Measurements from ENCODE around the gene GALNT18.

Gene GALNT18

GRCh38 chr11:11292839-11293238 lies 329.0 kb downstream of the GALNT18 start:
- DNase-seq = no peak

- no peak for DNase-seq
Measured at GRCh38 chr11:11291041-11292015, 330.5 kb downstream of the GALNT18 start.

- no peak for DNase-seq
Measured at GRCh38 chr11:11290354-11290753, 331.5 kb downstream of the GALNT18 start.

- DNase-seq = no peak
Measured at GRCh38 chr11:11289669-11290068, 332.1 kb downstream of the GALNT18 start.

- DNase-seq = no peak
Measured at GRCh38 chr11:11288972-11289616, 332.7 kb downstream of the GALNT18 start.

GRCh38 chr11:11284481-11284880 lies 337.3 kb downstream of the GALNT18 start:
- no peak for DNase-seq

GRCh38 chr11:11281626-11282025 lies 340.2 kb downstream of the GALNT18 start:
- DNase-seq = no peak

GRCh38 chr11:11280826-11281225 lies 341.0 kb downstream of the GALNT18 start:
- no peak for DNase-seq

GRCh38 chr11:11279956-11280689 lies 341.7 kb downstream of the GALNT18 start:
- DNase-seq = no peak

GRCh38 chr11:11272254-11272653 lies 349.6 kb downstream of the GALNT18 start:
- DNase-seq = no peak

- DNase-seq = no peak
Measured at GRCh38 chr11:11270236-11270775, 351.5 kb downstream of the GALNT18 start.

GRCh38 chr11:11268706-11269105 lies 353.1 kb downstream of the GALNT18 start:
- no peak for DNase-seq

- DNase-seq = no peak
Measured at GRCh38 chr11:11268119-11268518, 353.7 kb downstream of the GALNT18 start.

GRCh38 chr11:11267312-11267711 lies 354.5 kb downstream of the GALNT18 start:
- DNase-seq = no peak

GRCh38 chr11:11265994-11266606 lies 355.7 kb downstream of the GALNT18 start:
- no peak for DNase-seq

- no peak for DNase-seq
Measured at GRCh38 chr11:11265320-11265719, 356.5 kb downstream of the GALNT18 start.

- DNase-seq = no peak
Measured at GRCh38 chr11:11263238-11264005, 358.4 kb downstream of the GALNT18 start.

- DNase-seq = no peak
Measured at GRCh38 chr11:11262171-11262920, 359.5 kb downstream of the GALNT18 start.

GRCh38 chr11:11261629-11262028 lies 360.2 kb downstream of the GALNT18 start:
- DNase-seq = no peak

- no peak for DNase-seq
Measured at GRCh38 chr11:11260903-11261302, 360.9 kb downstream of the GALNT18 start.

- DNase-seq = no peak
Measured at GRCh38 chr11:11253995-11254394, 367.8 kb downstream of the GALNT18 start.
